NT2/D1 (cell line): Measurements from ENCODE around the gene ADGRG1.

Source experiments
- SUZ12 ChIP-seq: IDR thresholded peaks from 2 replicates; pipeline ENCODE4 v1.6.1; 2011; ENCODE audit not compliant: insufficient read length, insufficient read depth; ENCODE audit errors: extremely low read depth
- YY1 ChIP-seq: IDR thresholded peaks from 2 replicates; pipeline ENCODE4 v1.6.1; 2011; ENCODE audit not compliant: insufficient read length, insufficient read depth
- ZNF274 ChIP-seq: IDR thresholded peaks from 2 replicates; pipeline ENCODE4 v1.6.1; 2011; ENCODE audit warnings: mild to moderate bottlenecking, low read depth, low read length

GRCh38 chr16:57606147-57606846 lies 22.1 kb upstream of the ADGRG1 start:
- TF ChIP-seq SUZ12 (no peak), ZNF274 (no peak), YY1 (no peak)
